ENCODE measurements around the gene SPTBN1.
"Not testable (repeated sequence)": the region's sequence is repeated elsewhere in the genome, so short reads cannot be mapped to it uniquely, and the experiment has no call there.

SPTBN1 gene

DNA sequence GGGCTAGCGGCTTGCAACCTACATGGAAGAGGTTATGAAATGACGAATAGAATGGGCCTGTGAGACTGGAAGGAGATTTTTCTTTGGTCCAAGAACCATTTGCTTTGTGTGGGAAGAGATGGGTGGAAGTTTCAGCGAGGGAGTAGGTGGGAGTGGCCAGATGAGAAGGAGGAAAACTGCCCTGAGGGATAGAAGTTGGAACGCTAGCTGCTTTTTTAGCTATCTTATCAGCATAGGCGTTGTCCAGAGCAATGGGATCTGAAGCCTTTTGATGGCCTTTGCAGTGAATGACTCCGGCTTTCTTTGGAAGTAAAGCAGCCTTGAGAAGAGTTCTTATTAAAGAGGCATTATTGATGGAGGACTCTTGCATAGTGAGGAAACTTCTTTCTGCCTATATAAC, 52.4 kb downstream of the SPTBN1 start:
- DNase-seq, result no peak

DNA sequence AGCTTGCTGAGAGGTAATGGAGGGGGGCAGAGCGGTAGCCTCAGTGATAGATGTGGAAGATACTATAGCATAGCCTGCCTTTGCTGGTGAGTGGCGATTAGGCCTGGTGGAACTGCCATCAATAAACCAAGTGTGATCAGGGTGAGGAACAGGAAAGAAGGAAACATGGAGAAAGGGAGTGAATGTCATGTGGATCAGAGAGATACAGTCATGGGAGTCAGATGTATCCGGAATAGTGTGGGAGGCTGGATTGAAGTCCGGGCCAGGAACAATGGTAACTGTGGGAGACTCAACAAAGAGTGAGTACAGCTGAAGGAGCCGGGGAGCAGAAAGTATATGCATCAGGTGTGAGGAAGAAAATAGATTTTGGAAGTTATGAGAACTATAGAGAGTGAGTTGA, 52.9 kb downstream of the SPTBN1 start:
- DNase-seq, result not testable (repeated sequence)

DNA sequence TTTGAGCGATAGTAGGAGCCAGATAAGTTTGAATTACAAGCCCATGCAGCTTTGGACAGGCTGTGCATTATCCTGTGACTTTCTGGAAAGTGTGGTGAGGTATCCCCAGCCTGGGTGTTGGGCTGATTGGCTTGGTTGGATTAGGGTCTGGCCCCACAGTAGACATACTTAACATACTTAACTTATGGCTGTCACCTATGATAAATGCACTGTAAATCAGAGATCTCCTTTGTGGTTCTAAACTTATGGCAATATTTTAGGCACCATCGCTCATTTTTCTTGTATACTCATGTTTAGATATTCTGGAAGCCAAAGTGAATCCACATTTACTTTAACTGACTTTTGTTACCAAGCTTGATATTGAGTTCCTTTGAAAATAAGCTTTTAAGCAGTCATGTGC, 54.8 kb downstream of the SPTBN1 start:
- DNase-seq, result no peak

DNA sequence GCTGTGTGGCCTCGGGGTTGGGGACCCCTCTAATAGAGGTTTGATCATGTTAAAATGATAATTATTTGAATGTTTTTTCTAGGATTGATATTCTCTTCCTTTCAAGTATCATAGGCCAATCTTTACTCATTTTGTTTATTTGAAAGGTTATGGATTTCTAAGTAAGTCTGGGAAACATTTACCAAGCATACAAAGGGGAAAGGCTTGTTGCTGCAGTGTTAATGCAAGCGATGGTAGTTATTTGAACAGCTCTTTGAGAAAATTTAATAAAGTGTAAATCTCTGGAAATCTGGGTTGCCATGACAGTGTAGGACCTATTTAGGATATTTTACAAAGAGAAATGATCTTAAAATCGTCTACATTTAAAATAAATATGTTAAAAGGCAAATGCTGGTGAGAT, 56.1 kb downstream of the SPTBN1 start:
- DNase-seq, result no peak

DNA sequence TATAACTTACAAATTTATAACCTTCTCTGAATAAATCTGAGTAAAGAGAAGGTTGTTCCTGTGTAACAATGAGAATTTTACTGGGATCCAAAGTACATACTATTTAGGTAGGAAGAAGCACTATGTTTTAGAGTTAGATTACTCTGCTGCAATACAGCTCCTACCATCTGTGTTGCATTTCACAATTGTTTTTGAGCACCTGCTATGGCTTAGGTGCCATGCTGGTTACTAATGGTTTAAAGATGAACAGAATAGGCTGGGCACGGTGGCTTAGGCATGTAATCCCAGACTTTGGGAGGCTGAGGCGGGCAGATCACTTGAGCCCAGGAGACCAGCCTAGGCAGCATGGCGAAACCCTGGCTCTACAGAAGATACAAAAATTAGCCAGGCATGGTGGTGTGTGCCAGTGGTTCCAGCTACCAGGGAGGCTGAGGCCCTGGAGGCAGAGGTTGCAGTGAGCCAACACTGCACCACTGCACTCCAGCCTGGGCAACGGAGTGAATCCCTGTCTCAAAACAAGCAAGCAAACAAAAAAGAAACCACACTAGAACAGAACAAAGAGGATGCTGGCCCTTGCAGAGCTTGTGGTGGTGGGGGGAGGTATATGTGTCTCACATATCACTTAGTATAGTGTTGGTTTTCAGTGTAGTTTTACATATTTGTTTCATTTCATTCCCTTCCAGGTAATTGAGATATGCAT, 56.7 kb downstream of the SPTBN1 start:
- DNase-seq, result no peak

DNA sequence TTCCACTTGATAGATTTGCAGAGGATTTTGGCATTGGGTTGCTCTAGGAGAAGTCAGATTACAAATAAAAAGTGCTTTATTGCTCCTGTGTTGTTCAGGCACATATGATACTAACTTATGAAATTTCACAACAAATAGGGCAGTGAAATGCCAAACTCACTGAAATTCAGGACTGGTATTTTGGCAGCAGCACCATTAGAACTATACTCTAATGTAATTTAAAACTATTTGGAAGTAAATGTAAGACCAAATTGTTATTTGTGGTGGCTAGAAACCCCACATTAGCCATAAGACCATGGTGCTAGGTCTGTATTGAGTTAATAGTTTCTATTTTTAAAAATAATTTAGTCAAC, 57.2 kb downstream of the SPTBN1 start:
- DNase-seq, result no peak

DNA sequence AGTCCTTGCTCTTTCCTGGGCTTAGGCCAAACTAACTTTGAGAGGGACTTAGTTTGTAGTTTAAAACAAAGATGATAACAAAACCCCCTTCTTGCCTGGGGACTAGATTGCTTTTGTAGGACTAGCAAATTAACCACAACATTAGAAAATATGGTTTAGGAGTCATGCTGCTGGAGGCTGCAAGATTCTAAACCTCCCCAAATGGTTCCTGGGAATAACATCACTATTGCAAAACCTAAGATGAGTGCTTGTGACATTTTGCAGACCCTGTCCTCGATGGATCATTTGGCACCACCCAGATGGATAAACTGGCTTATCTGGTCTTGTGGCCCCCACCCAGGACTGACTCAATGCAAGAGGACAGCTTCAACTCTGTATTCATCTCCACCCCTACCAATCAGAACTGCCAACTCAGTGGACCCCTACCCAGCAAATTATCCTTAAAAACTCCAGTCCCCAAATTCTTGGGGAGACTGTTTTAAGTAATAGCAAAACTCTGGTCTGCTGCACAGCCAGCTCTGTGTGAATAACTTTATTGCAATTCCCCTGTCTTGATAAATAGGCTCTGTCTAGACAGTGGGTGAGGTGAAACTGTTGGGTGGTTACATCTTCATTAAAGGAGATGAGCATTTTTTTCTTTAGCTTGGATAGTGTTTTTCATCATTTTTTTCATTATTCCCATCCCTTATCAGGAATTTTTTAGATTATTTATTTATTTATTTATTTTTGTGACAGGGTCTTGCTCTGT, 58.9 kb downstream of the SPTBN1 start:
- no peak for DNase-seq

DNA sequence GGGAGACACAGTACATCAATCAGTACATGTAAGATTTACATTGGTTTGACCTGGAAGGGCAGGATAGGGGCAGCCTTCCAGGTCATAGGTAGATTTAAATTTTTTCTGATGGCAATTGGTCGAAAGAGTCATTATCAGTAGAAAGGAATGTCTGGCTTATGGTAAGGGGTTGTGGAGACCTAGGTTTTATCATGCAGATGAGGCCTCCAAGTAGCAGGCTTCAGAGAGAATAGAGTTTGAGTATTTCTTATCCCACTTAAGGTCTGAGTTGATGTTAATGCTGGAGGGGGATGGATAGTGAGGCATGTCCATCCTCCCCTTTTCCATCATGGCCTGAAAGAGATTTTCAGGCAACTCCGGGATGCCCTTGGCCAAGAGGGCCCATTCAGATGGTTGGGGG, 60.7 kb downstream of the SPTBN1 start:
- no peak for DNase-seq

DNA sequence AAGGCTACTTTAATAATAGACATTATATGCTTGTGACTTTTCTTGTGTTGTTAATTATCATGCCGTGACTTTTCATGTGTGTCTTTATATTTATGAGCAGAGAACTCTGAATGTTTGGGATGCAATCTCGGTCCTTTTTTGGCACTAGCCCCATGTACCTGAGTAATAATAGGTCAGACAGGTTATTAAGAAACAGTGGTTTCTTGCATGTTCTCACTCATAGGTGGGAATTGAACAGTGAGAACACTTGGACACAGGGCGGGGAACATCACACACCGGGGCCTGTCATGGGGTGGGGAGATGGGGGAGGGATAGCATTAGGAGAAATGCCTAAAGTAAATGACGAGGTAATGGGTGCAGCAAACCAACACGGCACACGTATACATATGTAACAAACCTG, 61.9 kb downstream of the SPTBN1 start:
- not testable (repeated sequence) for DNase-seq

DNA sequence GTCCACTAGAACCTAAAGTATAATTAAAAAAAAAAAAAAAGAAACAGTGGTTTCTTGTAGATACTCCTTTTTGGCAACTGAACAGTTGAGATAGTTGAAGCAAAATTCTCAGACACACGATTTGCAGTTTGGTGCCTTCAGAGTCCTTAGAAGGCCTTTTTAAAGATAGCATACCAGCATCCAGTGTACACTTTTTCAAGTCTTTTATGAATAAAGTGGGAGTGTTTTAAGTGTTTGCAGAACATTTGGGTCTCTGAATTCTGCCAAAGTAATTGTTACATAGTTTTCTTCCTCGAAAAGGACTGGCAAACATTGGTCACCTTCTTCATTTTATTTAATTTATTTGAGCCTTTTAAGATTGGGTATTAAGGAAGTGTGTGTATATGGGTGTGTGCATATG, 62.3 kb downstream of the SPTBN1 start:
- no peak for DNase-seq

DNA sequence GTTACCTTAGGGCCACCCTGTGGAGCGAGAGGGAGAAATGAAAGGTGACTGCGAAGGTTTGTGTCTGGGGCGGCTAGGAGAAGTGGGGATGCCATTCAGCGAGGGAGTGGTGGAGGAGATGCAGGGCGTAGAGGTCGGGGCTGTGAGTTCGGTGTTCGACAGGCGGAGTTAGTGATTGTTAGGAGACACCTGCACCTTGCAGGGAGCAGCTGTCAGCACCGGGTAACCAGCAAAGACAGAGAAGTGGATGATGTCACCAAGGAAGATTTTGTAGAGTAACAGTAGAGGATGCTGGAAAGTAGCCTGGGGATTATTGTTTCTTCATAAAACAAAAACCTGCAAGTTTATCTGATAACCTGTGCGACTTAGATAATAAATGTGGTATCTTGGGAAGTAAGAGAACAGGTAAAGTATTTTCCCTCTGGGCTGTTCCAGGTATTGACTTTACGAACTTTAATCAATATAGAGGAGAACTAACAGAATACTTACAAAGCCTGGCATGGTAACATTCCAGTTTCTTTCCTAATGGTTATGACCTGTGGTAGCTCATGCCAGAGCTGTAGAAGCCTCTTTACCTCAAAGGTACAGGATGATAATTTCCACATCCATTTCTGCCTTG, 63.8 kb downstream of the SPTBN1 start:
- DNase-seq, result no peak

DNA sequence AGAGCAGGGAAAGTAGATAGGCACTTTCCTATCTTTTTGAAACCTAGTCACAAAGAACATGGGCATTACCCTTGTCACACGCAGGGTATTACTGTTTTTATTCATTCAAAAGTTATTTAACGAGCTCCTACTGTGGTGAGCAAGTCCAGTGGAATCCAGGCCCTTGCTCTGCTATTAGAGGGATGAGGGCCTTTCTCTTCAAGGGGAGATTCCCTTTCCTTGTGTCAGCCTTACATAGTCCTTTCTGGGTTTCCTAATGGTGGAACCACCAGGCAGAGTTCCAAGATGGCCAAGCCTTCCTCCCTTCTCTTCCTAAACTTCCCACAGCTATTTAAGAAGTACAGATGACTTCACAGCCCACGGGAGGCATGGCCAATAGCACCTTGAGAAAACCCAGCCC, 64.6 kb downstream of the SPTBN1 start:
- no peak for DNase-seq

DNA sequence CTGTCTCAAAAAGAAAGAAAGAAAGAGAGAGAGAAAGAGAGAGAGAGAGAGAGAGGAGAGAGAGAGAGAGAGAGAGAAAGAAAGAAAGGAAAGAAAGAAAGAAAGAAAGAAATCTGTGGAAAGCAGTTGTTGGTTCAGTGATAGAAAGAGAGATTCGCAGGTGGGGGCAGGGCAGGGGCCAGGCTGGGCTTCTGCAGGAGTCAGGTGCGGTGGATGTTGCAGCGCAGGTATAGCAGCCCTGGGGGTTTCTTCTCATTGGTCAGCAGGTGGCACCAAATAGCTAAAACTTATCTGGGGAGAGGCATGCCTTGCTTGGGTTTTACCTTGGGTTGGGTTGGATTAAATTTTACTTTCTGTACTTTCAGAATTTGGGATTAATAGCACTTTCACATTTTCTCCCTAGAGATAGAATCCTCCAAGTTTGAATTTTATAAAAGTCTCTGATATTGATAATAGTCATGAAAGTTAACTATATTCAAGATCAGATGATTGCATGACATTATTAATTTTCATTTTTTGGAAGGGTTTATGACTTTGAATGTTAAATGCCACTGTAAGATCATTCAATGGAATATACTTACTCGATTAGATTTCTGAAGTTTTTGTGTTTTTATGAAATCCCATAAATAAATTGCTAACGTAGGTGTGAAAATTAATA, 66.6 kb downstream of the SPTBN1 start:
- DNase-seq, result peak; percentile 53 to 56

DNA sequence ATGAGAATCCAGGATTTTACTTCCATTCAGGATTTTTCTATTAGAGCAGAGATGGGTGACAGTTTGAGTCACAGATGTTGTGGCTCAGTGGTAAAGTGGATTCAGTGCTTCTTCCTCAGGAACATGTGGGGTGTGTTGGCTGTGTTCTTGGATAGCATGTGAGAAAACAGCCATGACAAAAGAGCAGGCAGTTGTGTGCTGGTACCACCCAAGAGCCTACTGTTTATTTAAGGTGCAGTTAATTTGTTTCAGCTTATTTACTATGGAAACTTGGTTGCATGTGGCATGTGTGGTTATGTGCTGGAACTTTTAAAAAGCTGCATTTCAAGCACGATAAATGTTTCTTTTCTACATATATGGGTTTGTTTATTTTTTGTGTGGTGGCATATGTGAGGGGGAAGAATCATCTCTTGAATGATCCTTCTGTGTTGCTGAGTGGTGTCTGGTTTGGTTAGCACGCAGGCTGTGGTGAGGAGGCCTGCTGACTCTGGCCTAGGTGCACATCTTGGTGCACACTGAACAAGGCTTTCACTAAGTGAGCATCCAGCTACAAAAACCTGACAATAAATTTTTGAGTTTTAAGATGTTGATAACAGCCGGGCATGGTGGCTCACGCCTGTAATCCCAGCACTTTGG, 67.3 kb downstream of the SPTBN1 start:
- no peak for DNase-seq

DNA sequence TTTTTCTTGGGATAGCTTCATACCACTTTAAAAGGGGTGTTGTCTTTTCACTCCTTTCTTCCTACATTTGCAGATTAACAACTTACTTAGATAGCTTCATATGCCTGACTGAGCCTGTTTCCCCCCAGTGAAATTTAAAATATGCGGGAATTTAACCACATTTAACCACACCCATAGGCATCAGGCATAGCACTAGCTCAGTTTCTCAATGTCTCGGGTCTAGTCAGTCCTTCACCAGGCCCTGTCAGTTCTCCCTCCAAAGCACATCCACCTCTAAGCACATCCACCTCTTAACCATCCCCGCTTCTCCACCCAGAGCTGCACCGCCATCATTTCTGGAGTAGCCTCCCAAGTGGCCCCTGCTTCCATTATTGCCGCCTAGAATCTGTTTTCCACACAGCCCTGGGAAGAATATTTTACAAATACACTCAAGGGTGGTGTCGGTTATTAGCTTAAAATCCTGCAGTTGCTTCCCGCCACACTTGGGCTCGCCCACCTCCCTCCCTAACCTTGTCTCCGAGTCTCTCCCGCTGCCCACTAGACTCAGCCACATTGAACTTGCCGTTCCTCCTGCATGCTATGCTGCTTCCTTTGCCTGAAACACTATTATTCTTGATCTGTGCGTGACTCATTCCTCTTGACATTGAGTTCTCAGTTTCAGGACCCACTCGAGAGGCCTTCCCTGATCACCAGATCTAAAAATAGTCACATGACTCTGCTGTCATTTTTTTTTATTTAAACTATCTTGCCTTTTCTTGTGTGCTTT, 68.3 kb downstream of the SPTBN1 start:
- no peak for DNase-seq

DNA sequence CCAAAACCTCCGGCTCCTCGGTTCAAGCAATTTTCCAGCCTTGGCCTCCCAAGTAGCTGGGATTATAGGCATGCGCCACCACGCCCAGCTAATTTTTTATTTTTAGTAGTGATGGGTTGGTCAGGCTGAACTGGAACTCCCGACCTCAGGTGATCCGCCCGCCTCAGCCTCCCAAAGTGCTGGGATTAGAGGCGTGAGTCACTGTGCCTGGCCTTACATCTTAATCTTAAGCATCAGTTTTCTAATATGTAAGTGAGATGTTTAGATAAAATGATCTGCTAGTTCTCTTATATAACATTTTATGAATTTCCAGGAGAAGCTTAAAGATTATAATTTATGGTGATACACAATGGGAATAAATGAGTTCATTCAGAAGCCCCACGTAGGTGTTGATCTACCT, 69.2 kb downstream of the SPTBN1 start:
- DNase-seq, result no peak

DNA sequence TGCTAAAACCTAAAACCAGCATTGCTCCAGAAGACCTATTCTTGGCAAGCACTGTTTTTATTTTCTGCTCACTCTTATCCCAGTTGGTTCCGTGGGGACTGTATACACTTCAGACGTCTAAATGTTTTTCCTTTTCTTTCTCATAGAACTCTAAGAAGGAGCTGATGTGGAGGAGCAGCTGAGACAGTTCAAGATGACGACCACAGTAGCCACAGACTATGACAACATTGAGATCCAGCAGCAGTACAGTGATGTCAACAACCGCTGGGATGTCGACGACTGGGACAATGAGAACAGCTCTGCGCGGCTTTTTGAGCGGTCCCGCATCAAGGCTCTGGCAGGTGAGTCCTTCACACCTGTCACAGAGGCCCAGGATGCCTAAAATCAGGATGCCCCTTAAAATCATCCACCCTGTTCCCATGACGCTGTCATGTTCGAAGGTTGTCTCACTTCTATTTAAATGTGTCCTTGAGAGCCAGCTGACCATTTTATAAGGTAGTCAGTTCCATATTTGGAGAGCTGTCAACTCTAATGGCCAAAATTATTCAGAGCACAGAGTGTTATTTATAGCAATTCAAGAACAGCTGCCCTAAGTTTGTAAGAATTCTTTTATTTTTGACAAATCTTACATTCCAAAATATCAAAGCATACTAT, 70.2 kb downstream of the SPTBN1 start:
- DNase-seq, result no peak

DNA sequence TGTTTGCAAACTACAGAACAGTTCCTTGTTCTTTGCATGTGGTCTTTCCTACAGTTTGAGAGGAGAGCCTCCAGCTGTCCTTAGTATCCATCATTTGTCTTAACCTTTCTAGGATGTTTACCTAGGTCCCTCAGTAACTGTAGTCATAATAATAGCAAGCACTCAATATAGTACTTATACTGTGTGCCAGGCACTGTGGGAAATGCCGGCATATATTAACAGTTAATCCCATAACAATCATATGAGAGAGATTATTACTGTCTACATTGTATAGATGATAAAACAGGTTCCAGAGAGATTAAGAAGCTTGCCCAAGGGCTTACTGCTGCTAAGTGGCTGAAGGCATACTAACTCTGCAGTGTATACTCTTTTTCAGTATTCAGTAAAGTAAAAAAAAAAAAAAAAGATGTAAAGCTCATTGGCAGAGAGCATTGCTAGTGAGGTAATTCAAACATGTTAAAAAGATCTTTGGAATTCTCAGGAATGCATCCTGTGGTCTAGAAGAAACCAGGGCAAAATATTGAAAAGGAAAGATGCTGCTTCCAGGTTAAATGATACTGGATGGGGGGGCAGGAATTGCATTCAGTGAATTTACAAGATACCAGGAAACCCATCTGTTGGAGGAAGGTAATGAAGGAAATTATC, 72.3 kb downstream of the SPTBN1 start:
- no peak for DNase-seq

DNA sequence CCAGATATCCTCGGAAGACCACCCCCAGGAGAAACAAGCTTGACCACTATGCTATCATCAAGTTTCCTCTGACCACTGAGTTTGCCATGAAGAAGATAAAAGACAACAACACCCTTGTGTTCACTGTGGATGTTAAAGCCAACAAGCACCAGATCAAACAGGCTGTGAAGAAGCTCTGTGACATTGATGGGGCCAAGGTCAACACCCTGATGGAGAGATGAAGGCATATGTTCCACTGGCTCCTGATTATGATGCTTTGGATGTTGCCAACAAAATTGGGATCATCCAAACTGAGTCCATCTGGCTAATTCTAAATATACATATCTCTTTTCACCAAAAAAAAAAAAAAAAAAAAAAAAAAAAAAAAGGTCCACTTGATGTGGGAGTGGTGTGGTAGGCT, 73.4 kb downstream of the SPTBN1 start:
- DNase-seq, result not testable (repeated sequence)

DNA sequence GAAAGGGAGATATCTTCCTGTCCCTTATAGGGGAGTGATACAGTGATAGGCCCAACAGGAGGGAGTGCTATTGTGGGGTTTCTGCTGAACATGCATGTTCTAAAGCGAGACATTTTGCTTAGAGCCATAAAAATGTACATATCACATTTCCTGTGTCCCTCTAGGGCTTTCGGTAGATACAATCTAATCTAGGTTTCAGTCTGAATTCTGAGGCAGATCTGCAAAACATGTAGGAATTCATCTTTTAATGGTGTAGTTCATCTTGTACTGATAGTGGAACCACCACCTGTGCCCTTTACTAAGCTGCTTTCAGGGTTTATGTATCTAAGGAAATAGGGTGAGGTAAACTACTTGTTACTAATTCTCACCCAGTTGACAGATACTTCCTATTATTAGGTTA, 73.8 kb downstream of the SPTBN1 start:
- no peak for DNase-seq

DNA sequence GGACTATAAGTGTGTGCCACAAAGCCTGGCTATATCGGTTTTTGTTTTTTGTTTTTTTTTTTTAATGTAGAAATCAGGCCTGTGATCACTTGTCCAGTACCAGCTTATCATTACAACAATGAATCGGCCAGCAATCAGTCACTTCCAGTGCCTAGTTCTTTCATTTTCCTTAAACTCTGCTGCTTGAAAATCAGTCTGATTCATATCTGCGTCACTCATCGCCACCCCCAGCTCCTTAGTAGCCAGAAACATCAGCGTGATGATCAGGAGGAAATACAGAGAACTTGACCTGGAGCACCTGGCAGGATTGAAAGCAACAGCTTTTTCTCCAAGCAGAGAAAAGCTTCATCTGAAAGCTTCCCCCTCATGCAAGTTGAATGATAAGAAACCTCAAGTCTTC, 75.4 kb downstream of the SPTBN1 start:
- no peak for DNase-seq

DNA sequence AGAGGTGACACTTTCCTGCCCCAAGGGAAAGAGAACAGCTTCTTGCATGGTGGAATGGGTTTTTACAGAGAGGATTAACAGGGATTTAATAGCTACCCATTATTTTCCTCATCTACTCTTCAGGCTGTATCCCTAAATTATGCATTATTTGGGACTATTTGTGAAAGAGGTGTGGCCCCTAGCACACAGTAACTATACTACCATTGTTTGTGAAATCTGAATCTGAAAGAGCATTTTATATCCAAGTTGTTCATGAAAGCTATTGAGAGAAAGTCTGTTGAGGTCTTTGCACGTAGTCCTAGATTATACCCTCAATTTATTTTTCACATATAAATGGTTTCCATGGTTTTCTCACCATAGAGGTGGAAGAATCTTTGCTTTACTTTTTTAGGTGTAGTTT, 78.1 kb downstream of the SPTBN1 start:
- no peak for DNase-seq
